Measurements from ENCODE around the gene ARHGAP8.
"Not testable (repeated sequence)": the region's sequence is repeated elsewhere in the genome, so short reads cannot be mapped to it uniquely, and the experiment has no call there.

ARHGAP8 gene

DNA sequence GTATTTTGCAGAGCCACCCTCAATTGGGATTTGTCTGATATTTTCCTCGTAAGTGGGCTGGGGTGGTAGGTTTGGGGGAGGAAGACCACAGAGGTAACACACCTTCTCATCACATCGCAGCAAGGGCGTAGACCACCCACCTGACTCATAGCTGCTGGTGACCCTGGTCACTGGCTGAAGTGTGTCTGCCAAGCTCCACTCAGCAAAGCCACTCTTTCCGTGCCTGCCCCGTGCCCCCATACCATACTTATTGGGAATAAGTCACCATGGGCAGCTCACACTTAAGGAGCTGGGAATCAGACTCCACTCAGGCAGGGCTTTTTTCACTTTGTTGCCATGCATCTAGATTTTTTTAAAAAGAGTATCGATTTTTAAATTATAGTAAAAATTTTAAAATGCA is 145.9 kb downstream of the ARHGAP8 start:
- Histone ChIP-seq H3K4me3 (no peak overlapping the region), H3K9ac (ENCODE audit: insufficient read length) (no peak overlapping the region), H3K9me3 (ENCODE audit: low read depth, low read length) (peaks cover 6% of the 10 kb centered on the region; the same call in 1 of the 2 replicates), H3K27ac (no peak overlapping the region), H3K36me3 (ENCODE audit: insufficient read depth, low read length) (no peaks in the 10 kb centered on the region)
- TF ChIP-seq FOXP2 (optimal IDR thresholded peaks at IDR 0.05; ENCODE audit: control extremely low read depth, extremely low read length, insufficient read depth) (no peak), EZH2 (IDR thresholded peaks at IDR 0.05) (no peak), POLR2AphosphoS5 (IDR thresholded peaks at IDR 0.05; ENCODE audit: borderline replicate concordance, low read depth, low read length) (no peak)
- no peak for DNase-seq (ENCODE audit: low read depth, low spot score)

- TF ChIP-seq POLR2AphosphoS5 (IDR thresholded peaks at IDR 0.05; ENCODE audit: borderline replicate concordance, low read depth, low read length) (no peak), FOXP2 (optimal IDR thresholded peaks at IDR 0.05; ENCODE audit: control extremely low read depth, extremely low read length, insufficient read depth) (no peak), EZH2 (IDR thresholded peaks at IDR 0.05) (no peak)
- Histone ChIP-seq H3K4me3 (no peak overlapping the region), H3K27ac (no peak overlapping the region), H3K9me3 (ENCODE audit: low read depth, low read length) (peaks cover 6% of the 10 kb centered on the region; the same call in 1 of the 2 replicates), H3K9ac (ENCODE audit: insufficient read length) (no peak overlapping the region), H3K36me3 (ENCODE audit: insufficient read depth, low read length) (no peaks in the 10 kb centered on the region)
- DNase-seq (ENCODE audit: low read depth, low spot score): no peak
Observed at GRCh38 chr22:44901301-44901700, 148.9 kb downstream of the ARHGAP8 start.

- not testable (repeated sequence) for H3K9ac ChIP-seq (ENCODE audit: insufficient read length); H3K36me3 ChIP-seq (ENCODE audit: insufficient read depth, low read length); H3K4me3 ChIP-seq; H3K9me3 ChIP-seq (ENCODE audit: low read depth, low read length); H3K27ac ChIP-seq; DNase-seq (ENCODE audit: low read depth, low spot score)
Observed at GRCh38 chr22:44903164-44903563, 150.8 kb downstream of the ARHGAP8 start.

DNA sequence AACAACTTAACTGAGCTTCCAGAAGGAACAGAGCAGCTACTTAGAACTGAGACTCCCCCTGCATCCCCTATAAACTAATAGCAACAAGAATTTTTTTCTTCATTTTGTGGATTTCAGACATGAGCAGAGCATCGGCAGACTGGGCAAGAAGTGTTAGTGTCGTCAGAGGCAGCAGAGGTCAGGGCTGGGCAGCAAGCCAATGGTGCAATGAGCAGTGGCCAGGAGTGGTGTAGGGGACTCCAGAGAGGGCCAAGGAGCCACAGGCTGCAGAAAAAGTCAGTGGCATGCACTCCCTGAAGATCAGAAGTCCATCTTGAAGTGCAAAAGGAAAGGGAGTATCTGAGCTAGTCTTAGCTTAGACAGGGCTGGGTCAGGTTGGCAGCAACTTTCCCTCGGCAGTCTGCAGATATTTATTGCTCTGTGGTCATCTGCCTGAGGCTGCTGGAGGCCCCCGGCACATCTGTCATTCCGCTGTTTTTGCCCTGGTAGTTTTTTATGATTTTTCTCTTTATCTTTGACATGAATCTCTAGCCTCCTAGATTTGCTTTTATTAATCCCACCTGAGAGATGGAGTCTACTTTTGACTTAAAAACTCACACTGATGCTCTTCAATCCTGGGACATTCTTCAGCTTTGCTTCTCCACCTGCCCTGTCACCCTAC is 152.2 kb downstream of the ARHGAP8 start:
- not testable (repeated sequence) for H3K9me3 ChIP-seq (ENCODE audit: low read depth, low read length); H3K27ac ChIP-seq; H3K9ac ChIP-seq (ENCODE audit: insufficient read length); DNase-seq (ENCODE audit: low read depth, low spot score); H3K4me3 ChIP-seq; H3K36me3 ChIP-seq (ENCODE audit: insufficient read depth, low read length)

DNA sequence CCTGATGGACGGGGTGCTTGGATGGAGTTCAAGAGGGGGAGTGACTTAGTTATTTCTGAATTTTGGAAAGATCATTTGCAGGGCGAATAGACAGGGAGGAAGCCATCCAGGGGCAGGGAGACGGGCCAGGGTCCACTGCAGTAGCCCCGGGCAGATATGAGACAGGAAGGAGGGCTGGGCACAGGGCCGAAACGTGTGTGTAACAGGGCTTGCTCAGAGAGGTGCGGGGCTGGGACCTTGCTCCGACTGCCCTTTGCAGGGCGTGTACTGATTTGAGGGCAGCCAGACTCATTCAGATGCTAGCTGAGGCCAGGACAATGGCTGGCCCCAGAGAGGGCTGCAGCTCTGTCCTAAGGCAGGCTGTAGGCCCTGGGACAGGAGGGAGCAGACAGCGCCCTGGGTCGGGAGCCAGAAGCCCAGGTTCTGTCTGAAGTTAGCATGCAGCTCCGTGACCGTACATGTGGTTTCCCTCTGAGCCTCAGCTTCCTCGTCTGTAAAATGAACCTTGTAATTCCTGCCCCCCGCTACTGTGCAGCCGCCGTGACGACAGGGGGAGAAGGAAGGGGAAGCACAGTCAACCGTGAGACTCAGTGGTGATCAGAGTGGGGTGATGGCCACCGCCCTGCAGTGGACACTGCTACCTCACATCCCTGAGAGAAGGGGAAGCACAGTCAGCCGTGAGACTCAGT is 154.0 kb downstream of the ARHGAP8 start:
- DNase-seq (ENCODE audit: low read depth, low spot score): no peak
- Histone ChIP-seq H3K36me3 (ENCODE audit: insufficient read depth, low read length) (no peaks in the 10 kb centered on the region), H3K4me3 (no peak overlapping the region), H3K9ac (ENCODE audit: insufficient read length) (no peak overlapping the region), H3K27ac (no peak overlapping the region), H3K9me3 (ENCODE audit: low read depth, low read length) (peaks cover 1% of the 10 kb centered on the region; the same call in 1 of the 2 replicates)
- TF ChIP-seq EZH2 (IDR thresholded peaks at IDR 0.05) (no peak), FOXP2 (optimal IDR thresholded peaks at IDR 0.05; ENCODE audit: control extremely low read depth, extremely low read length, insufficient read depth) (no peak), POLR2AphosphoS5 (IDR thresholded peaks at IDR 0.05; ENCODE audit: borderline replicate concordance, low read depth, low read length) (no peak)

GRCh38 chr22:44906999-44907644 is 154.7 kb downstream of the ARHGAP8 start:
- H3K27ac ChIP-seq: no peak overlapping the region
- no peak overlapping the region for H3K9ac ChIP-seq (ENCODE audit: insufficient read length)
- H3K36me3 ChIP-seq (ENCODE audit: insufficient read depth, low read length): no peaks in the 10 kb centered on the region
- H3K9me3 ChIP-seq (ENCODE audit: low read depth, low read length): no peaks in the 10 kb centered on the region
- DNase-seq (ENCODE audit: low read depth, low spot score): no peak
- TF ChIP-seq EZH2 (IDR thresholded peaks at IDR 0.05) (no peak), FOXP2 (optimal IDR thresholded peaks at IDR 0.05; ENCODE audit: control extremely low read depth, extremely low read length, insufficient read depth) (no peak), POLR2AphosphoS5 (IDR thresholded peaks at IDR 0.05; ENCODE audit: borderline replicate concordance, low read depth, low read length) (no peak)
- no peak overlapping the region for H3K4me3 ChIP-seq

DNA sequence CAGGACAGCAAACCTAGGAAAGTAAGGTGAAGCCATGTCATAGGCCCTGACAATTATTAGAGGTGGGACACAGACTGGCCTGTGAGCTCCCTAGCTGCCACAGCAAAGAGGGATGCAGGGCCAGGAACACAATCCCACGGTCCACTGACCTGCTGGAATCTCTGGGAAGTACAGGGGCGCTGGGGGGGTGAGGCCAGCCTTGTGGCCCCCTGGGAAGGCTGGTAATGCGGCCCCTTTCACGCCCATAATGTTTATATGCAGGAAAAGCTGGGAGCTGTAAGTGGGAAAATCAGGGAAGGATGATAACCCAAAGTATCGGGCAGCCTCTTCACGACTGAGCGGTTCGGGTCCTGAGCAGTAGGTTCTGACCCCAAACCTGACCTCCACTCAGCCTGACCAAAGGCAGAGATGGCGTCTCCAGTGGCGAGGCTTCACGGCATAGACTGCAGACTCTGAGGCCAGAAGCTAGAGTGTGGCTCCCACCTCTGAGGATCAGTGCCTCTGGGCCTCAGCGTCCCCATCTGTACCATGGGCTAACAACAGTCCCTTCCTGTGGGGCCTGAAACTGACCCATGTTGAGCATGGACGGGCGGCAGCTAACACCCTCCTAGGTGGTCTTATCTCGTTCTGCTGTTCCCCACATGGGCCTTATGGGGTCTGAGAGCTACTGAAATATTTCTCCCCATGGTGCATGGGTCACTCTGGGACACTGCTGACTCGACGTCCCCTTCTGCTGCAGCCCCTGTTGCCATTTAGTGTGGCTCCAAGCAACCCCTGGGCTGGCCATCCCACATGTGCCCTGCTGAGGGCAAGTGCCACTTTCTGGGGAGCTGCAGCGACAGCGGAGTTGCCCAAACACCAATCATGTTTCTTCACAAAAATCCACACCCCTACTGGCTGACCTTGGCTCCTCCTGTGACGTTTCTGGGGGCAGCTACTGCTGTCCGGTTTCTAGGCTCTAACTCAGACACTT is 155.7 kb downstream of the ARHGAP8 start:
- DNase-seq (ENCODE audit: low read depth, low spot score): no peak
- TF ChIP-seq POLR2AphosphoS5 (IDR thresholded peaks at IDR 0.05; ENCODE audit: borderline replicate concordance, low read depth, low read length) (no peak), EZH2 (IDR thresholded peaks at IDR 0.05) (no peak), FOXP2 (optimal IDR thresholded peaks at IDR 0.05; ENCODE audit: control extremely low read depth, extremely low read length, insufficient read depth) (no peak)
- no peak overlapping the region for H3K4me3 ChIP-seq
- no peaks in the 10 kb centered on the region for H3K36me3 ChIP-seq (ENCODE audit: insufficient read depth, low read length)
- H3K27ac ChIP-seq: no peak overlapping the region
- H3K9me3 ChIP-seq (ENCODE audit: low read depth, low read length): no peaks in the 10 kb centered on the region
- H3K9ac ChIP-seq (ENCODE audit: insufficient read length): no peak overlapping the region

GRCh38 chr22:44909241-44909640 is 156.9 kb downstream of the ARHGAP8 start:
- H3K36me3 ChIP-seq (ENCODE audit: insufficient read depth, low read length): no peaks in the 10 kb centered on the region

More at GRCh38 chr22:44909241-44909640, 156.9 kb downstream of the ARHGAP8 start:
- DNase-seq (ENCODE audit: low read depth, low spot score): no peak
- no peak overlapping the region for H3K4me3 ChIP-seq
- H3K9ac ChIP-seq (ENCODE audit: insufficient read length): no peak overlapping the region
- no peaks in the 10 kb centered on the region for H3K9me3 ChIP-seq (ENCODE audit: low read depth, low read length)
- TF ChIP-seq POLR2AphosphoS5 (IDR thresholded peaks at IDR 0.05; ENCODE audit: borderline replicate concordance, low read depth, low read length) (no peak), FOXP2 (optimal IDR thresholded peaks at IDR 0.05; ENCODE audit: control extremely low read depth, extremely low read length, insufficient read depth) (no peak), EZH2 (IDR thresholded peaks at IDR 0.05) (no peak)
- no peak overlapping the region for H3K27ac ChIP-seq

Measured in SK-N-MC (cell line).